Esophagus squamous epithelium (tissue), 4 donors: ENCODE results near the gene KRTAP27-1.

Source experiments
- POLR2A ChIP-seq, 4 donors: fragments of 450-650 bp; IDR thresholded peaks; one replicate each; pipeline ENCODE4 v1.6.1; 2017; ENCODE audit warnings: antibody characterized with exemption in 4 of 4, mild to moderate bottlenecking in 4 of 4, moderate library complexity in 3 of 4
- TF ChIP-seq, protein P1 (sequence below), 6 experiments: fragments of 450-650 bp in 4 of 6; fragments of 200-600 bp in 2 of 6; sonication (generic) in 2 of 6; IDR thresholded peaks; one replicate each; pipeline ENCODE4 v1.5.1; 2016 to 2019; ENCODE audit warnings: antibody characterized with exemption in 6 of 6, mild to moderate bottlenecking in 4 of 6, moderate library complexity in 4 of 6

DNA sequence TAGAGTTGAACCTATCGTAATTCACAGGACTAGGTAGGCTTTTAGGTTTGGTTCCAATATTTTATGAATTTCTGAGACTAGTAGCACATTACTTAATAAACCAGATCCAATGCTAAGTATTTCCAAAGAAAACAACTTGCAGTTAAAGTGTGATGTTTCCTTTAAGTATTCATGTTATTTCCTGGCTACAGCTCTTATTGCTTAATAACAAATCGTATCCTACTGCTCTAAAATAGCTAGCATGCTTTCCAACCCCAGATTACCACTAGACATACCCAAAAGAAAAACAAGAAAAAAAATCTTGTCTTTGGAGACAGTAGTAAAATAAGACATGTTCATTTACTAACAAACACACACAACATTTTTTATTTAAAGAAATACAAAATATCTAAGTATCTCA, 898 bp downstream of the KRTAP27-1 start:
- TF ChIP-seq, protein P1, sequence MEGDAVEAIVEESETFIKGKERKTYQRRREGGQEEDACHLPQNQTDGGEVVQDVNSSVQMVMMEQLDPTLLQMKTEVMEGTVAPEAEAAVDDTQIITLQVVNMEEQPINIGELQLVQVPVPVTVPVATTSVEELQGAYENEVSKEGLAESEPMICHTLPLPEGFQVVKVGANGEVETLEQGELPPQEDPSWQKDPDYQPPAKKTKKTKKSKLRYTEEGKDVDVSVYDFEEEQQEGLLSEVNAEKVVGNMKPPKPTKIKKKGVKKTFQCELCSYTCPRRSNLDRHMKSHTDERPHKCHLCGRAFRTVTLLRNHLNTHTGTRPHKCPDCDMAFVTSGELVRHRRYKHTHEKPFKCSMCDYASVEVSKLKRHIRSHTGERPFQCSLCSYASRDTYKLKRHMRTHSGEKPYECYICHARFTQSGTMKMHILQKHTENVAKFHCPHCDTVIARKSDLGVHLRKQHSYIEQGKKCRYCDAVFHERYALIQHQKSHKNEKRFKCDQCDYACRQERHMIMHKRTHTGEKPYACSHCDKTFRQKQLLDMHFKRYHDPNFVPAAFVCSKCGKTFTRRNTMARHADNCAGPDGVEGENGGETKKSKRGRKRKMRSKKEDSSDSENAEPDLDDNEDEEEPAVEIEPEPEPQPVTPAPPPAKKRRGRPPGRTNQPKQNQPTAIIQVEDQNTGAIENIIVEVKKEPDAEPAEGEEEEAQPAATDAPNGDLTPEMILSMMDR (IDR thresholded peaks at IDR 0.05): no peak
- TF ChIP-seq POLR2A (IDR thresholded peaks at IDR 0.05): no peak
